GM13976 (cell line): Measurements from ENCODE around the gene PLEKHG1.

Experiments
- DNase-seq: peaks from one replicate; pipeline ENCODE4 v3.0.0; 2012; ENCODE audit warnings: low spot score
- CTCF ChIP-seq: IDR thresholded peaks from 2 replicates; pipeline ENCODE4 v1.5.1; 2012; ENCODE audit warnings: borderline replicate concordance, mild to moderate bottlenecking; ENCODE audit not compliant: insufficient read depth; ENCODE audit errors: extremely low read depth, missing control alignments, control extremely low read depth
- in situ Hi-C: fragments of 300-500 bp; cut with MboI; formaldehyde crosslinking; loops from one replicate; pipeline ENCODE4 v1.12.0; 2022; ENCODE audit warnings: low sequenced_read_pairs, mixed read lengths, inconsistent platforms; ENCODE audit not compliant: unreplicated experiment

Gene PLEKHG1

GRCh38 chr6:150635906-150636514, 36.3 kb downstream of the PLEKHG1 start:
- TF ChIP-seq CTCF = no peak
- in situ Hi-C loops = no loop called here
- DNase-seq = no peak

- in situ Hi-C loops = no loop called here
- DNase-seq = no peak
- TF ChIP-seq CTCF = no peak
Measured at GRCh38 chr6:150636808-150637207, 37.1 kb downstream of the PLEKHG1 start.

GRCh38 chr6:150637266-150637665, 37.6 kb downstream of the PLEKHG1 start:
- no peak for DNase-seq
- in situ Hi-C loops = no loop called here

GRCh38 chr6:150638267-150638666, 38.6 kb downstream of the PLEKHG1 start:
- no peak for DNase-seq
- in situ Hi-C loops = no loop called here
- TF ChIP-seq CTCF = no peak

More at GRCh38 chr6:150637266-150637665, 37.6 kb downstream of the PLEKHG1 start:
- TF ChIP-seq CTCF = no peak

- in situ Hi-C loops = no loop called here
- TF ChIP-seq CTCF = no peak
- DNase-seq = no peak
Measured at GRCh38 chr6:150638765-150639164, 39.1 kb downstream of the PLEKHG1 start.

- in situ Hi-C loops = no loop called here
- DNase-seq = no peak
- TF ChIP-seq CTCF = no peak
Measured at GRCh38 chr6:150639823-150640331, 40.2 kb downstream of the PLEKHG1 start.
